Tibial artery (tissue), 4 donors: ENCODE results near the gene CELA2B.
"Not testable (repeated sequence)": the region's sequence is repeated elsewhere in the genome, so short reads cannot be mapped to it uniquely, and the experiment has no call there.

Experiments used
- DNase-seq, 2 donors: peaks; one replicate each; pipeline ENCODE4 v3.0.0-alpha.2; 2019
- H3K27ac ChIP-seq, 2 donors: fragments of 200-600 bp; sonication (generic) in 1 of 2; 1 replicate in 1 of 2; 2 replicates in 1 of 2; pipeline ENCODE4 v1.5.1; 2018 to 2019; ENCODE audit warnings: mild to moderate bottlenecking in 1 of 2
- H3K27me3 ChIP-seq, 2 donors: fragments of 200-600 bp; sonication (generic) in 1 of 2; one replicate each; pipeline versions ENCODE4 v1.5.1 to v1.6.0; 2016 to 2019
- H3K36me3 ChIP-seq, 3 donors: fragments of 200-600 bp; sonication (generic) in 2 of 3; one replicate each; pipeline ENCODE4 v1.5.1; 2016 to 2019; ENCODE audit warnings: mild to moderate bottlenecking in 2 of 3
- H3K4me1 ChIP-seq, 4 donors: fragments of 200-600 bp; sonication (generic) in 2 of 4; 1 replicate in 3 of 4; 2 replicates in 1 of 4; pipeline ENCODE4 v1.5.1; 2016 to 2019
- H3K4me3 ChIP-seq, 2 donors: fragments of 200-600 bp; sonication (generic) in 1 of 2; 1 replicate in 1 of 2; 2 replicates in 1 of 2; pipeline ENCODE4 v1.5.1; 2018 to 2019; ENCODE audit warnings: mild to moderate bottlenecking in 2 of 2
- H3K9me3 ChIP-seq, 3 donors: fragments of 200-600 bp; sonication (generic) in 1 of 3; one replicate each; pipeline ENCODE4 v1.5.1; 2016 to 2019
- intact Hi-C: fragments of 100-400 bp; cut with DNase I; formaldehyde crosslinking; loops from one replicate; pipeline ENCODE4 v1.15.0; 2023; ENCODE audit warnings: low total_unique reads
- TF ChIP-seq, protein P1 (sequence below), 2 experiments: fragments of 200-600 bp in 1 of 2; fragments of 450-650 bp in 1 of 2; IDR thresholded peaks; one replicate each; pipeline ENCODE4 v1.5.1; 2017 to 2019; ENCODE audit warnings: antibody characterized with exemption in 2 of 2, mild to moderate bottlenecking in 1 of 2, moderate library complexity in 1 of 2

The CELA2B gene

DNA sequence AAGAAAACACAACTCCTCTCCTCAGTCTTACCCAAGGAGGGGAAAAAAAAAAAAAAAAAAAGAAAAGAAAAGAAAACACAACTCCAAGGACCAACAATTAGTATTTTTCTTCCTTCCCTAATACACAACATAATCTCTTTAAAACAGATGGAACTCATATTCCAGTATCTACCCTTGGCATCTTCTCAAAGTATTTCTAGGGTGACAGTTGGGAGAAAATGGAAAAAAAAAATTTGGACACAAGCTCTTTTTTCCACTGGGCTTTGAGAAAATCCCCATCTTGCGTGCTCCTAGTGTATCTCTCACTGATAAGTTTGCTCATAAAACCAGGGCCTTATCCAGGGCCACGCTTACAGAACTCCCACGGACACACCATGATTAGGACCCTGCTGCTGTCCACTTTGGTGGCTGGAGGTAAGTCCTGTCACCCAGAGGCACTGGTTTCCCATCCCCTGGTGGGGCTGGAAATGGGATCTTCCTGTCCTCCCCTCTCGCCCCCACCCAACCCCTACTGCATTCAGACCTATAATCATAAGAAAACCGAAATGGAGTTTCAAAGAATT lies at the start of gene CELA2B:
Gene CELA2B (plus strand): TSS at position 353 of the 563 bp plus-strand sequence. CDS start 22 bp downstream, at position 375.
- no peaks in the 10 kb centered on the region for H3K27me3 ChIP-seq
- TF ChIP-seq, protein P1, sequence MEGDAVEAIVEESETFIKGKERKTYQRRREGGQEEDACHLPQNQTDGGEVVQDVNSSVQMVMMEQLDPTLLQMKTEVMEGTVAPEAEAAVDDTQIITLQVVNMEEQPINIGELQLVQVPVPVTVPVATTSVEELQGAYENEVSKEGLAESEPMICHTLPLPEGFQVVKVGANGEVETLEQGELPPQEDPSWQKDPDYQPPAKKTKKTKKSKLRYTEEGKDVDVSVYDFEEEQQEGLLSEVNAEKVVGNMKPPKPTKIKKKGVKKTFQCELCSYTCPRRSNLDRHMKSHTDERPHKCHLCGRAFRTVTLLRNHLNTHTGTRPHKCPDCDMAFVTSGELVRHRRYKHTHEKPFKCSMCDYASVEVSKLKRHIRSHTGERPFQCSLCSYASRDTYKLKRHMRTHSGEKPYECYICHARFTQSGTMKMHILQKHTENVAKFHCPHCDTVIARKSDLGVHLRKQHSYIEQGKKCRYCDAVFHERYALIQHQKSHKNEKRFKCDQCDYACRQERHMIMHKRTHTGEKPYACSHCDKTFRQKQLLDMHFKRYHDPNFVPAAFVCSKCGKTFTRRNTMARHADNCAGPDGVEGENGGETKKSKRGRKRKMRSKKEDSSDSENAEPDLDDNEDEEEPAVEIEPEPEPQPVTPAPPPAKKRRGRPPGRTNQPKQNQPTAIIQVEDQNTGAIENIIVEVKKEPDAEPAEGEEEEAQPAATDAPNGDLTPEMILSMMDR (IDR thresholded peaks at IDR 0.05): no peak
- no peaks in the 10 kb centered on the region for H3K4me1 ChIP-seq
- intact Hi-C loops: no loop called here
- DNase-seq: no peak
- no peaks in the 10 kb centered on the region for H3K9me3 ChIP-seq
- H3K4me3 ChIP-seq: no peak within 1 kb of the TSS
- H3K36me3 ChIP-seq: no peaks in the 10 kb centered on the region
- no peak within 1 kb of the TSS for H3K27ac ChIP-seq

DNA sequence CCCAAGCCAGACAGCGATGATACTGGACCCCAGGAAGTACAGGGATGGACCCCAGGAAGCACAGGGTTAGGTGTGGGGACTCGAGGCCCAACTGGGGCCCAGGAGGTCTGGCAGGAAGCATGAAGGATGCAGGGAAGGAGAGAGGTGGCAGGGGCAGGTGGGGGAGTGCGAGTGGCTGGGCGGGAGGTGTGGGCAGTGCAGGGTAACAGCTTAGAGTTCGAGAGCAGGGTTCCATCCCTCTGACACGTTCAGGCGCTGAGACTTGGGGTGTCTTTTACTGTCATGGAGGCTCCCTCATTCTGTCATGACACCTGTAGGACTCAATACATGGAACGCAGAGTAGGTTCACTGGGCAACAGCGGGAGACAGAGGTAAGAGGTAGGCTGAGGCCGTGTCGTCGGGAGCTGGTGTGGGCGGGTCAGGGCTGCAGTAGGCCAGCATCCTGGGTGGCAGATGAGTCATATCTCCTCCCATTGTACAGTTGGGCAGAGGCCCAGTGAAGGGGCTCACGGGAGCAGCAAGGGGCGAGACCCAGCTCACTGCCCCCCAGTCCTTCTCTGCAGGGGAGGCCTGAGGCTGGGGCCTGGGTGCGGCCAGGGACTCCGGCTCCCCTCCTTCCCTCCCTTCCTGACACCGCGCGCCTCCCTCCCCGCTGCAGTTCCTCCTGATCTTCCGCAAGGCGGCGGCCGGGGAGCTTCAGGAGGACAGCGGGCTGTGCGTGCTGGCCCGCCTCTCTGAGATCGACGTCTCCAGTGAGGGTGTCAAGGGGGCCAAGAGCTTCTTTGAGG lies 49.2 kb upstream of the CELA2B start:
- H3K4me1 ChIP-seq: no peaks in the 10 kb centered on the region
- H3K9me3 ChIP-seq: no peaks in the 10 kb centered on the region
- TF ChIP-seq, protein P1 (IDR thresholded peaks at IDR 0.05): no peak
- no peaks in the 10 kb centered on the region for H3K27me3 ChIP-seq
- DNase-seq: no peak
- peaks cover 0 to 49% (median 33%) of the 10 kb centered on the region in 3 donors for H3K36me3 ChIP-seq
- no peak overlapping the region for H3K27ac ChIP-seq
- intact Hi-C loops: no loop called here
- no peak overlapping the region for H3K4me3 ChIP-seq

DNA sequence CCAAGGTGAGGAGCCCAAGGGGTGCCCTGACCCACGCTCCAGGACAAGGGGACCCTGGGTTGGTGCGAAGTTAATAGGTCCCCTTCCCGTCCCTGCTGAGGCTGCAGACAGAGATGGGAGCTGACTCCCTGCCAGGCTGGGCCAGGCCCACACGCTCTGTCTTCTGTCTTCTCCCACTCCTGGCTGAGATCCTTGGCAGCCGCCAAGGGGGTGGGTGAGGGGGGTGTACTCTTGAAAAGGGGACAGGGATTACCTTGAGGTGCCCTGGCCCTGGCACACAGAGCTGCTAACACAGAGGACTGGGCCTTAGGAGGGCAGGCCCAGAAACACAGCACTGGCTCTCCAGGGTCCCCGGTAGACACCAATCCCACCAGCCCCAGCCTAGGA lies 48.6 kb upstream of the CELA2B start:
- Histone ChIP-seq H3K27me3 (no peaks in the 10 kb centered on the region), H3K27ac (no peak overlapping the region), H3K36me3 (peaks cover 0 to 49% (median 33%) of the 10 kb centered on the region in 3 donors), H3K4me1 (no peaks in the 10 kb centered on the region), H3K9me3 (no peaks in the 10 kb centered on the region), H3K4me3 (no peak overlapping the region)
- no peak for DNase-seq
- intact Hi-C loops: no loop called here
- TF ChIP-seq, protein P1 (IDR thresholded peaks at IDR 0.05): no peak

DNA sequence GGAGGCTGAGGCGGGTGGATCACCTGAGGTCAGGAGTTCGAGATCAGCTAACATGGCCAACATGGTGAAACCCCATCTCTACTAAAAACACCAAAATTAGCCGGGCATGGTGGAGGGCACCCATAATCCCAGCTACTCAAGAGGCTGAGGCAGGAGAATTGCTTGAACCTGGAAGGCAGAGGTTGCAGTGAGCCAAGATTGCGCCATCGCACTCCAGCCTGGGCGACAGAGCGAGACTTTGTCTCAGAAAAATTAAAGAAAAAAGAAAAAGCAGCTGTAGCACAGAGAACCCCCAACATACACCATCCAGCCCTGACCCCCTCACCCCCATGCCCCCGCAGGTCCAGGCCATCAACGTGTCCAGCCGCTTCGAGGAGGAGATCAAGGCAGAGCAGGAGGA lies 47.7 kb upstream of the CELA2B start:
- H3K4me1 ChIP-seq, H3K9me3 ChIP-seq, DNase-seq, H3K27me3 ChIP-seq, H3K4me3 ChIP-seq, H3K27ac ChIP-seq: not testable (repeated sequence)
- intact Hi-C loops: loop anchor here (2.0 kb wide), 1 partner anchor 103 kb away; no protein-coding TSS in a partner anchor
- peaks cover 0 to 49% (median 33%) of the 10 kb centered on the region in 3 donors for H3K36me3 ChIP-seq

DNA sequence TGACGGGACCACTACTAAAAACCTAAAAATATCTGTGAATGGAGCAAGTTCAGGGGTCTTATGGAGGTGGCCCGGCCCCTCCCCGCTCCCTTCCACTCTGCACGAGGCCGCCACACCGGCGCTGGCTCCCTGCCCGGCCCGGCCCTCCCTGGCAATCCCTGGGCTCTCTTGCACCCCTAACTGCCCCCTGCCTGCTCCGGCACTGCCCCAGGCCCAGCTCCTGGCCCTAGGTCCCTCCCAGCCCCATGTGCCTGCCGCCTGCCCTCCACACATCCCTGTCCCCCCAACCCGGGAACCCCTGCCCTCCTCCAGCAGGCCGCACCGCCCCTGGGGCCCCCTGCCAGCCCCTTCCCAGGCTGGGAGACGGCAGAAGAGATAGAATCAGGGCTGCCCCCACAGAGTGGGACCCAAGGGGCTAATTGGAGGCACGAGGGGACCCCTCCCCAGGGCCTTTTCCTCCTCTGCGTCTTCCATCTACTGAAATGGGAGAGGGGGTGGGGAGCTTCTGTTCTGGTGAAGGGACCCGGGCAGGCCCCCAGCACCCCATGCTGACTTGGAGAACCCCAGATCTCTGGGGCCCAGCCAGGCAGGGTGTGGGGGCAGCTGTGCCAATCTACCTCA lies 47.0 kb upstream of the CELA2B start:
- Histone ChIP-seq H3K4me3 (no peak overlapping the region), H3K4me1 (no peaks in the 10 kb centered on the region), H3K9me3 (no peaks in the 10 kb centered on the region), H3K27me3 (no peaks in the 10 kb centered on the region), H3K27ac (no peak overlapping the region), H3K36me3 (peaks cover 0 to 49% (median 33%) of the 10 kb centered on the region in 3 donors)
- no peak for DNase-seq
- TF ChIP-seq, protein P1 (IDR thresholded peaks at IDR 0.05): no peak
- intact Hi-C loops: loop anchor here (2.0 kb wide), 1 partner anchor 104 kb away; no protein-coding TSS in a partner anchor

- Histone ChIP-seq H3K27ac (no peak overlapping the region), H3K4me1 (no peaks in the 10 kb centered on the region), H3K4me3 (no peak overlapping the region), H3K36me3 (peaks cover 0 to 49% (median 33%) of the 10 kb centered on the region in 3 donors), H3K27me3 (no peaks in the 10 kb centered on the region), H3K9me3 (no peaks in the 10 kb centered on the region)
- TF ChIP-seq, protein P1 (IDR thresholded peaks at IDR 0.05): no peak
- no peak for DNase-seq
- intact Hi-C loops: loop anchor here (2.0 kb wide), 1 partner anchor 105 kb away; no protein-coding TSS in a partner anchor
Measured at GRCh38 chr1:15429701-15430149, 46.2 kb upstream of the CELA2B start.
